ENCODE data around the gene MARCHF9.
A peak's percentile ranks its signal among the peaks of the same experiment; 100 is the strongest.

MARCHF9 gene

GRCh38 chr12:57762463-57762862 lies 7.6 kb downstream of the MARCHF9 start:
- Mint-ChIP-seq H3K36me3 (peaks cover 13% of the 10 kb centered on the region), H3K4me1 (peaks cover 34% of the 10 kb centered on the region), H3K27ac (no peak overlapping the region), H3K9me3 (no peaks in the 10 kb centered on the region), H3K4me3 (no peak overlapping the region), H3K27me3 (peaks cover 8% of the 10 kb centered on the region)
- no peak for ATAC-seq (ENCODE audit: low read depth)
- no peak for DNase-seq (ENCODE audit: low spot score in 2 of 2)

GRCh38 chr12:57763881-57764661 lies 9.2 kb downstream of the MARCHF9 start:
- H3K4me3 Mint-ChIP-seq, result peak overlapping the region; percentile 84
- no peak overlapping the region for H3K27ac Mint-ChIP-seq
- DNase-seq (ENCODE audit: low spot score in 2 of 2) (no peak), ATAC-seq (ENCODE audit: low read depth) (no peak)
- H3K9me3 Mint-ChIP-seq, result no peaks in the 10 kb centered on the region
- H3K27me3 Mint-ChIP-seq, result peaks cover 8% of the 10 kb centered on the region
- H3K36me3 Mint-ChIP-seq, result peaks cover 7% of the 10 kb centered on the region
- peaks cover 30% of the 10 kb centered on the region for H3K4me1 Mint-ChIP-seq

- Mint-ChIP-seq H3K4me1 (peaks cover 25% of the 10 kb centered on the region), H3K9me3 (no peaks in the 10 kb centered on the region), H3K4me3 (peak overlapping the region; percentile 84), H3K36me3 (peaks cover 4% of the 10 kb centered on the region), H3K27ac (no peak overlapping the region), H3K27me3 (peaks cover 8% of the 10 kb centered on the region)
- peak; percentile 11 for ATAC-seq (ENCODE audit: low read depth)
- no peak for DNase-seq (ENCODE audit: low spot score in 2 of 2)
Observed at GRCh38 chr12:57764662-57765002, 9.7 kb downstream of the MARCHF9 start.

- H3K4me3 Mint-ChIP-seq, result peak overlapping the region; percentile 84
- ATAC-seq (ENCODE audit: low read depth) (peak; percentile 79), DNase-seq (ENCODE audit: low spot score in 2 of 2) (peak in 1 of 2 donors; percentile 57)
- H3K27me3 Mint-ChIP-seq, result peaks cover 8% of the 10 kb centered on the region
- H3K36me3 Mint-ChIP-seq, result peaks cover 4% of the 10 kb centered on the region
- peaks cover 21% of the 10 kb centered on the region for H3K4me1 Mint-ChIP-seq
- peak overlapping the region; percentile 13 for H3K27ac Mint-ChIP-seq
- no peaks in the 10 kb centered on the region for H3K9me3 Mint-ChIP-seq
Observed at GRCh38 chr12:57765003-57765697, 10.2 kb downstream of the MARCHF9 start.

- Mint-ChIP-seq H3K36me3 (peaks cover 2% of the 10 kb centered on the region), H3K27me3 (peaks cover 8% of the 10 kb centered on the region), H3K4me3 (peak overlapping the region; percentile 84), H3K4me1 (peaks cover 23% of the 10 kb centered on the region), H3K9me3 (no peaks in the 10 kb centered on the region), H3K27ac (peak overlapping the region; percentile 13)
- ATAC-seq (ENCODE audit: low read depth) (peak; percentile 7), DNase-seq (ENCODE audit: low spot score in 2 of 2) (no peak)
Observed at GRCh38 chr12:57765698-57766463, 11.0 kb downstream of the MARCHF9 start.

GRCh38 chr12:57766464-57767304 lies 11.8 kb downstream of the MARCHF9 start, which contains the start of gene CYP27B1:
Gene CYP27B1, minus strand, starts transcription at chr12:57767078. Its CDS starts 37 bp downstream, at chr12:57767041.
- no peak for ATAC-seq (ENCODE audit: low read depth)

GRCh38 chr12:57767305-57767698 lies 12.4 kb downstream of the MARCHF9 start:
- Mint-ChIP-seq H3K27ac (no peak overlapping the region), H3K4me1 (peaks cover 29% of the 10 kb centered on the region), H3K36me3 (no peaks in the 10 kb centered on the region), H3K27me3 (peaks cover 8% of the 10 kb centered on the region), H3K4me3 (peak overlapping the region; percentile 11), H3K9me3 (no peaks in the 10 kb centered on the region)
- DNase-seq (ENCODE audit: low spot score in 2 of 2), result no peak
- no peak for ATAC-seq (ENCODE audit: low read depth)

More at GRCh38 chr12:57766464-57767304, 11.8 kb downstream of the MARCHF9 start, which contains the start of gene CYP27B1:
- Mint-ChIP-seq H3K27me3 (peaks cover 8% of the 10 kb centered on the region), H3K27ac (no peak within 1 kb of the TSS), H3K36me3 (no peaks in the 10 kb centered on the region), H3K4me3 (peak within 1 kb of the TSS; percentile 84), H3K9me3 (no peaks in the 10 kb centered on the region), H3K4me1 (peaks cover 26% of the 10 kb centered on the region)
- no peak for DNase-seq (ENCODE audit: low spot score in 2 of 2)

GRCh38 chr12:57767876-57768275 lies 13.0 kb downstream of the MARCHF9 start:
- Mint-ChIP-seq H3K4me1 (peaks cover 30% of the 10 kb centered on the region), H3K27me3 (peaks cover 8% of the 10 kb centered on the region), H3K4me3 (no peak overlapping the region), H3K9me3 (no peaks in the 10 kb centered on the region), H3K36me3 (no peaks in the 10 kb centered on the region), H3K27ac (no peak overlapping the region)
- DNase-seq (ENCODE audit: low spot score in 2 of 2) (no peak), ATAC-seq (ENCODE audit: low read depth) (no peak)

- no peak overlapping the region for H3K27ac Mint-ChIP-seq
- no peak overlapping the region for H3K4me3 Mint-ChIP-seq
- ATAC-seq (ENCODE audit: low read depth) (no peak), DNase-seq (ENCODE audit: low spot score in 2 of 2) (no peak)
- H3K4me1 Mint-ChIP-seq, result peaks cover 27% of the 10 kb centered on the region
- peaks cover 5% of the 10 kb centered on the region for H3K27me3 Mint-ChIP-seq
- H3K9me3 Mint-ChIP-seq, result no peaks in the 10 kb centered on the region
- H3K36me3 Mint-ChIP-seq, result no peaks in the 10 kb centered on the region
Observed at GRCh38 chr12:57769594-57769993, 14.7 kb downstream of the MARCHF9 start.

- Mint-ChIP-seq H3K27ac (no peak overlapping the region), H3K36me3 (no peaks in the 10 kb centered on the region), H3K4me1 (peaks cover 21% of the 10 kb centered on the region), H3K9me3 (no peaks in the 10 kb centered on the region), H3K27me3 (peaks cover 3% of the 10 kb centered on the region), H3K4me3 (peak overlapping the region; percentile 19)
- ATAC-seq (ENCODE audit: low read depth), result no peak
- no peak for DNase-seq (ENCODE audit: low spot score in 2 of 2)
Observed at GRCh38 chr12:57770734-57771133, 15.8 kb downstream of the MARCHF9 start.

GRCh38 chr12:57771236-57771872 lies 16.5 kb downstream of the MARCHF9 start:
- peak in 1 of 2 donors; percentile 69 for DNase-seq (ENCODE audit: low spot score in 2 of 2)
- H3K27me3 Mint-ChIP-seq, result peaks cover 3% of the 10 kb centered on the region

GRCh38 chr12:57771873-57772428 lies 17.0 kb downstream of the MARCHF9 start, which contains the start of gene METTL1:
Gene METTL1, minus strand, starts transcription at chr12:57772105. Its CDS starts 22 bp downstream, at chr12:57772083.
- Mint-ChIP-seq H3K9me3 (no peaks in the 10 kb centered on the region), H3K36me3 (no peaks in the 10 kb centered on the region), H3K27me3 (no peaks in the 10 kb centered on the region), H3K4me3 (peak within 1 kb of the TSS; percentile 88), H3K4me1 (peaks cover 18% of the 10 kb centered on the region), H3K27ac (peak within 1 kb of the TSS; percentile 93)
- ATAC-seq (ENCODE audit: low read depth) (peak; percentile 90), DNase-seq (ENCODE audit: low spot score in 2 of 2) (peak; percentile 78 to 84)

More at GRCh38 chr12:57771236-57771872, 16.5 kb downstream of the MARCHF9 start:
- Mint-ChIP-seq H3K4me1 (peaks cover 22% of the 10 kb centered on the region), H3K27ac (peak overlapping the region; percentile 93), H3K4me3 (peak overlapping the region; percentile 88), H3K36me3 (no peaks in the 10 kb centered on the region), H3K9me3 (no peaks in the 10 kb centered on the region)
- ATAC-seq (ENCODE audit: low read depth), result peak; percentile 72

Measured in memory B cell (primary cell).